Measurements from ENCODE around the gene S100A14.

Gene S100A14

GRCh38 chr1:153617663-153618062 lies 1.5 kb upstream of the S100A14 start:
- Histone ChIP-seq H3K9me3 (peaks cover 12% of the 10 kb centered on the region; the same call in 1 of the 2 replicates), H3K27me3 (no peaks in the 10 kb centered on the region), H3K4me3 (no peak overlapping the region), H3K4me2 (peak overlapping the region; percentile 59), H3K4me1 (peaks cover 50% of the 10 kb centered on the region), H3K27ac (no peak overlapping the region), H4K20me1 (no peaks in the 10 kb centered on the region), H3K36me3 (peaks cover 23% of the 10 kb centered on the region), H3K9ac (no peak overlapping the region; the same call in 1 of the 2 replicates)
- TF ChIP-seq Cebpa-rat (IDR thresholded peaks at IDR 0.05), result no peak

GRCh38 chr1:153616917-153617311 lies 789 bp upstream of the S100A14 start:
- Histone ChIP-seq H3K4me3 (no peak overlapping the region), H4K20me1 (no peaks in the 10 kb centered on the region), H3K9me3 (peaks cover 12% of the 10 kb centered on the region; the same call in 1 of the 2 replicates), H3K4me2 (no peak overlapping the region), H3K27me3 (no peaks in the 10 kb centered on the region), H3K4me1 (peaks cover 43% of the 10 kb centered on the region), H3K27ac (peak overlapping the region; percentile 55), H3K9ac (no peak overlapping the region), H3K36me3 (peaks cover 23% of the 10 kb centered on the region)
- no peak for TF ChIP-seq Cebpa-rat (IDR thresholded peaks at IDR 0.05)

- H3K9ac ChIP-seq, result no peak overlapping the region
- no peak overlapping the region for H3K4me2 ChIP-seq
- peaks cover 38% of the 10 kb centered on the region for H3K4me1 ChIP-seq
- H3K4me3 ChIP-seq, result no peak overlapping the region
- peaks cover 12% of the 10 kb centered on the region; the same call in 1 of the 2 replicates for H3K9me3 ChIP-seq
- H4K20me1 ChIP-seq, result no peaks in the 10 kb centered on the region
- TF ChIP-seq Cebpa-rat (IDR thresholded peaks at IDR 0.05), result no peak
- peaks cover 20% of the 10 kb centered on the region for H3K36me3 ChIP-seq
- H3K27me3 ChIP-seq, result no peaks in the 10 kb centered on the region
- 0 out of 2 replicates have a peak overlapping the region, but pooled peaks have one; percentile 6 for H3K27ac ChIP-seq
Measured at GRCh38 chr1:153615406-153615805, 719 bp downstream of the S100A14 start.

GRCh38 chr1:153614906-153615305 lies 1.2 kb downstream of the S100A14 start:
- Histone ChIP-seq H3K27ac (no peak overlapping the region), H3K9me3 (peaks cover 9% of the 10 kb centered on the region; the same call in 1 of the 2 replicates), H4K20me1 (no peaks in the 10 kb centered on the region), H3K27me3 (no peaks in the 10 kb centered on the region), H3K9ac (no peak overlapping the region), H3K36me3 (peaks cover 15% of the 10 kb centered on the region), H3K4me3 (no peak overlapping the region), H3K4me2 (peak overlapping the region; percentile 25), H3K4me1 (peaks cover 43% of the 10 kb centered on the region)
- TF ChIP-seq Cebpa-rat (IDR thresholded peaks at IDR 0.05), result no peak

GRCh38 chr1:153614189-153614900 lies 1.8 kb downstream of the S100A14 start:
- Histone ChIP-seq H3K9ac (no peak overlapping the region), H3K4me1 (peaks cover 49% of the 10 kb centered on the region), H3K4me3 (no peak overlapping the region), H3K27me3 (no peaks in the 10 kb centered on the region), H3K4me2 (peak overlapping the region; percentile 25), H4K20me1 (no peaks in the 10 kb centered on the region), H3K36me3 (peaks cover 10% of the 10 kb centered on the region), H3K9me3 (0 out of 2 replicates have a peak, but pooled peaks cover 3% of the 10 kb centered on the region), H3K27ac (peak overlapping the region; percentile 19; the same call in 1 of the 2 replicates)
- no peak for TF ChIP-seq Cebpa-rat (IDR thresholded peaks at IDR 0.05)

GRCh38 chr1:153613406-153613805 lies 2.7 kb downstream of the S100A14 start:
- no peaks in the 10 kb centered on the region for H3K27me3 ChIP-seq
- no peak for TF ChIP-seq Cebpa-rat (IDR thresholded peaks at IDR 0.05)
- H3K4me1 ChIP-seq, result peaks cover 52% of the 10 kb centered on the region
- H3K9me3 ChIP-seq, result no peaks in the 10 kb centered on the region
- H3K27ac ChIP-seq, result no peak overlapping the region
- H3K9ac ChIP-seq, result no peak overlapping the region
- H3K4me3 ChIP-seq, result no peak overlapping the region
- peaks cover under 1% of the 10 kb centered on the region; the same call in 1 of the 2 replicates for H3K36me3 ChIP-seq
- no peaks in the 10 kb centered on the region for H4K20me1 ChIP-seq
- H3K4me2 ChIP-seq, result no peak overlapping the region

- H3K4me3 ChIP-seq, result no peak within 1 kb of the TSS
Measured at GRCh38 chr1:153612755-153613331, 3.3 kb downstream of the S100A14 start, which contains the start of gene S100A16. S100A16 (minus strand) TSS chr1:153613137; CDS start chr1:153608151, 4,986 bp downstream.

GRCh38 chr1:153612111-153612754 lies 3.9 kb downstream of the S100A14 start:
- Histone ChIP-seq H3K27ac (0 out of 2 replicates have a peak overlapping the region, but pooled peaks have one; percentile 18), H3K27me3 (no peaks in the 10 kb centered on the region), H3K9ac (0 out of 2 replicates have a peak overlapping the region, but pooled peaks have one; percentile 6), H3K4me3 (no peak overlapping the region), H3K36me3 (no peaks in the 10 kb centered on the region), H3K4me1 (peaks cover 52% of the 10 kb centered on the region), H3K4me2 (no peak overlapping the region), H4K20me1 (no peaks in the 10 kb centered on the region), H3K9me3 (no peaks in the 10 kb centered on the region)
- TF ChIP-seq Cebpa-rat (IDR thresholded peaks at IDR 0.05), result no peak

More at GRCh38 chr1:153612755-153613331, 3.3 kb downstream of the S100A14 start, which contains the start of gene S100A16:
- H3K9me3 ChIP-seq, result no peaks in the 10 kb centered on the region
- H3K4me2 ChIP-seq, result no peak within 1 kb of the TSS
- 0 out of 2 replicates have a peak within 1 kb of the TSS, but pooled peaks have one; percentile 6 for H3K9ac ChIP-seq
- H3K4me1 ChIP-seq, result peaks cover 52% of the 10 kb centered on the region
- TF ChIP-seq Cebpa-rat (IDR thresholded peaks at IDR 0.05), result no peak
- no peaks in the 10 kb centered on the region for H3K27me3 ChIP-seq
- H3K27ac ChIP-seq, result peak within 1 kb of the TSS; percentile 19; the same call in 1 of the 2 replicates
- no peaks in the 10 kb centered on the region for H4K20me1 ChIP-seq
- H3K36me3 ChIP-seq, result no peaks in the 10 kb centered on the region

GRCh38 chr1:153611356-153611755 lies 4.8 kb downstream of the S100A14 start:
- Histone ChIP-seq H3K4me1 (peaks cover 49% of the 10 kb centered on the region), H3K27ac (no peak overlapping the region), H4K20me1 (no peaks in the 10 kb centered on the region), H3K4me2 (no peak overlapping the region), H3K9ac (no peak overlapping the region), H3K9me3 (no peaks in the 10 kb centered on the region), H3K36me3 (no peaks in the 10 kb centered on the region), H3K4me3 (no peak overlapping the region), H3K27me3 (no peaks in the 10 kb centered on the region)
- no peak for TF ChIP-seq Cebpa-rat (IDR thresholded peaks at IDR 0.05)
